ENCODE data around the gene EID2B.

EID2B gene

GRCh38 chr19:39499932-39500331 lies 32.7 kb downstream of the EID2B start:
- peak overlapping the region in 4 of 11 experiments; percentile 71 to 81 (median 80); a peak in 4 of 22 replicates for H3K9ac ChIP-seq

GRCh38 chr19:39498798-39499642 lies 33.6 kb downstream of the EID2B start, which contains the start of gene DLL3:
DLL3 (plus strand) TSS chr19:39498947; CDS start chr19:39498975, 28 bp downstream.
- H3K4me2 ChIP-seq, result peak within 1 kb of the TSS; percentile 91 to 100 (median 97)
- H3K27me3 ChIP-seq, result peaks cover 3 to 23% (median 10%) of the 10 kb centered on the region in 11 experiments; a peak in 14 of 22 replicates
- H3K36me3 ChIP-seq, result peaks cover 0 to 2% (median 0%) of the 10 kb centered on the region in 11 experiments; a peak in 1 of 22 replicates
- peaks cover 0 to 4% (median 0%) of the 10 kb centered on the region in 11 experiments; a peak in 1 of 22 replicates for H4K20me1 ChIP-seq
- H3K9ac ChIP-seq, result peak within 1 kb of the TSS in 10 of 11 experiments; percentile 48 to 81 (median 68); a peak in 20 of 22 replicates
- H3K27ac ChIP-seq, result peak within 1 kb of the TSS in 7 of 11 experiments; percentile 28 to 66 (median 43); a peak in 13 of 22 replicates
- peak within 1 kb of the TSS; percentile 50 to 75 (median 68) for H3K4me3 ChIP-seq
- H3K9me3 ChIP-seq (replicated peaks in 1 of 11), result no peaks in the 10 kb centered on the region
- no peak for TF ChIP-seq Cebpa-rat (IDR thresholded peaks at IDR 0.05)
- H3K4me1 ChIP-seq, result peaks cover 6 to 42% (median 25%) of the 10 kb centered on the region in 10 experiments; a peak in 18 of 20 replicates

More at GRCh38 chr19:39499932-39500331, 32.7 kb downstream of the EID2B start:
- Histone ChIP-seq H3K27ac (no peak overlapping the region), H3K4me2 (peak overlapping the region in 8 of 11 experiments; percentile 91 to 100 (median 98); a peak in 14 of 22 replicates), H4K20me1 (peaks cover 0 to 6% (median 0%) of the 10 kb centered on the region in 11 experiments; a peak in 1 of 22 replicates), H3K36me3 (peaks cover 0 to 4% (median 0%) of the 10 kb centered on the region in 11 experiments; a peak in 1 of 22 replicates), H3K4me1 (peaks cover 6 to 35% (median 23%) of the 10 kb centered on the region in 10 experiments; a peak in 18 of 20 replicates), H3K9me3 (replicated peaks in 1 of 11) (no peaks in the 10 kb centered on the region), H3K4me3 (peak overlapping the region in 4 of 10 experiments; percentile 68 to 75 (median 71); a peak in 4 of 20 replicates), H3K27me3 (peaks cover 4 to 30% (median 10%) of the 10 kb centered on the region in 11 experiments; a peak in 16 of 22 replicates)
- TF ChIP-seq Cebpa-rat (IDR thresholded peaks at IDR 0.05), result no peak

GRCh38 chr19:39497996-39498797 lies 34.5 kb downstream of the EID2B start:
- peak overlapping the region; percentile 47 to 75 (median 68) for H3K4me3 ChIP-seq
- H3K4me1 ChIP-seq, result peaks cover 6 to 42% (median 25%) of the 10 kb centered on the region in 10 experiments; a peak in 18 of 20 replicates
- H3K9me3 ChIP-seq (replicated peaks in 1 of 11), result no peaks in the 10 kb centered on the region
- 0 out of 22 replicates have a peak, but pooled peaks cover 0 to 1% (median 0%) of the 10 kb centered on the region in 11 experiments for H3K36me3 ChIP-seq
- H3K4me2 ChIP-seq, result peak overlapping the region; percentile 91 to 100 (median 97)
- no peaks in the 10 kb centered on the region for H4K20me1 ChIP-seq
- H3K9ac ChIP-seq, result peak overlapping the region in 10 of 11 experiments; percentile 8 to 80 (median 57); a peak in 19 of 22 replicates
- TF ChIP-seq Cebpa-rat (IDR thresholded peaks at IDR 0.05), result no peak
- H3K27ac ChIP-seq, result peak overlapping the region in 7 of 11 experiments; percentile 3 to 57 (median 41); a peak in 11 of 22 replicates
- H3K27me3 ChIP-seq, result peaks cover 3 to 23% (median 10%) of the 10 kb centered on the region in 11 experiments; a peak in 14 of 22 replicates

GRCh38 chr19:39497701-39497995 lies 35.0 kb downstream of the EID2B start:
- H3K27me3 ChIP-seq, result peaks cover 3 to 23% (median 10%) of the 10 kb centered on the region in 11 experiments; a peak in 14 of 22 replicates

GRCh38 chr19:39496063-39496462 lies 36.6 kb downstream of the EID2B start:
- H3K36me3 ChIP-seq, result peaks cover 12 to 23% (median 14%) of the 10 kb centered on the region in 11 experiments
- H3K9me3 ChIP-seq (replicated peaks in 1 of 11), result no peaks in the 10 kb centered on the region
- H3K4me1 ChIP-seq, result peaks cover 6 to 42% (median 25%) of the 10 kb centered on the region in 10 experiments; a peak in 18 of 20 replicates
- H4K20me1 ChIP-seq, result peaks cover 0 to 3% (median 0%) of the 10 kb centered on the region in 11 experiments; a peak in 1 of 22 replicates
- H3K27me3 ChIP-seq, result peaks cover 3 to 23% (median 10%) of the 10 kb centered on the region in 11 experiments; a peak in 14 of 22 replicates
- no peak overlapping the region for H3K4me2 ChIP-seq
- H3K9ac ChIP-seq, result no peak overlapping the region
- no peak overlapping the region for H3K4me3 ChIP-seq
- H3K27ac ChIP-seq, result no peak overlapping the region
- no peak for TF ChIP-seq Cebpa-rat (IDR thresholded peaks at IDR 0.05)

More at GRCh38 chr19:39497701-39497995, 35.0 kb downstream of the EID2B start:
- Histone ChIP-seq H3K9ac (peak overlapping the region in 10 of 11 experiments; percentile 8 to 80 (median 57); a peak in 16 of 22 replicates), H3K36me3 (peaks cover 0 to 7% (median 0%) of the 10 kb centered on the region in 11 experiments; a peak in 2 of 22 replicates), H3K27ac (peak overlapping the region in 6 of 11 experiments; percentile 3 to 57 (median 33); a peak in 8 of 22 replicates), H3K4me2 (peak overlapping the region; percentile 91 to 100 (median 97)), H3K4me1 (peaks cover 6 to 42% (median 25%) of the 10 kb centered on the region in 10 experiments; a peak in 18 of 20 replicates), H3K4me3 (peak overlapping the region; percentile 47 to 75 (median 68)), H3K9me3 (replicated peaks in 1 of 11) (no peaks in the 10 kb centered on the region), H4K20me1 (no peaks in the 10 kb centered on the region)
- TF ChIP-seq Cebpa-rat (IDR thresholded peaks at IDR 0.05), result no peak

- peak overlapping the region in 2 of 11 experiments; percentile 29 to 33; a peak in 1 of 22 replicates for H3K9ac ChIP-seq
- H4K20me1 ChIP-seq, result peaks cover 0 to 8% (median 2%) of the 10 kb centered on the region in 11 experiments; a peak in 7 of 22 replicates
- peaks cover 2 to 16% (median 7%) of the 10 kb centered on the region in 11 experiments; a peak in 14 of 22 replicates for H3K27me3 ChIP-seq
- no peaks in the 10 kb centered on the region for H3K9me3 ChIP-seq (replicated peaks in 1 of 11)
- no peak for TF ChIP-seq Cebpa-rat (IDR thresholded peaks at IDR 0.05)
- H3K4me3 ChIP-seq, result no peak overlapping the region
- peak overlapping the region in 2 of 11 experiments; percentile 8 to 9; a peak in 2 of 22 replicates for H3K4me2 ChIP-seq
- peaks cover 25 to 37% (median 28%) of the 10 kb centered on the region in 11 experiments for H3K36me3 ChIP-seq
- H3K27ac ChIP-seq, result no peak overlapping the region
- peaks cover 6 to 35% (median 23%) of the 10 kb centered on the region in 10 experiments; a peak in 18 of 20 replicates for H3K4me1 ChIP-seq
Observed at GRCh38 chr19:39494661-39495060, 38.0 kb downstream of the EID2B start.

- Histone ChIP-seq H3K27ac (no peak overlapping the region), H3K4me2 (no peak overlapping the region), H4K20me1 (peaks cover 0 to 26% (median 13%) of the 10 kb centered on the region in 11 experiments; a peak in 10 of 22 replicates), H3K4me1 (peaks cover 0 to 19% (median 6%) of the 10 kb centered on the region in 10 experiments; a peak in 15 of 20 replicates), H3K4me3 (no peak overlapping the region), H3K36me3 (peaks cover 44 to 56% (median 47%) of the 10 kb centered on the region in 11 experiments), H3K9me3 (replicated peaks in 1 of 11) (no peaks in the 10 kb centered on the region), H3K27me3 (no peaks in the 10 kb centered on the region), H3K9ac (no peak overlapping the region)
- no peak for TF ChIP-seq Cebpa-rat (IDR thresholded peaks at IDR 0.05)
Observed at GRCh38 chr19:39492788-39493187, 39.9 kb downstream of the EID2B start.

Measured in BLaER1 treated with 17β-estradiol and CSF1 and Interleukin-3, amounts not matched to agents 10 nM and 100 nM (cell line).